ENCODE measurements around the gene CNTN5.

Gene CNTN5

GRCh38 chr11:99199341-99199740 is 178.6 kb downstream of the CNTN5 start:
- TF ChIP-seq CTCF (IDR thresholded peaks at IDR 0.05), result no peak

- TF ChIP-seq CTCF (IDR thresholded peaks at IDR 0.05), result no peak
These were observed 180.0 kb downstream of the CNTN5 start for GRCh38 chr11:99200720-99201119.

- TF ChIP-seq CTCF (IDR thresholded peaks at IDR 0.05), result no peak
These were observed 188.1 kb downstream of the CNTN5 start for GRCh38 chr11:99208813-99209212.

GRCh38 chr11:99229544-99229943 is 208.8 kb downstream of the CNTN5 start:
- TF ChIP-seq CTCF (IDR thresholded peaks at IDR 0.05), result no peak

GRCh38 chr11:99234534-99234933 is 213.8 kb downstream of the CNTN5 start:
- no peak for TF ChIP-seq CTCF (IDR thresholded peaks at IDR 0.05)

GRCh38 chr11:99238401-99238800 is 217.7 kb downstream of the CNTN5 start:
- TF ChIP-seq CTCF (IDR thresholded peaks at IDR 0.05), result no peak

GRCh38 chr11:99240192-99241030 is 219.7 kb downstream of the CNTN5 start:
- TF ChIP-seq CTCF (IDR thresholded peaks at IDR 0.05), result no peak
